ENCODE data around the gene RAPGEF4.
"Not testable (repeated sequence)": the region's sequence is repeated elsewhere in the genome, so short reads cannot be mapped to it uniquely, and the experiment has no call there.

Gene RAPGEF4

DNA sequence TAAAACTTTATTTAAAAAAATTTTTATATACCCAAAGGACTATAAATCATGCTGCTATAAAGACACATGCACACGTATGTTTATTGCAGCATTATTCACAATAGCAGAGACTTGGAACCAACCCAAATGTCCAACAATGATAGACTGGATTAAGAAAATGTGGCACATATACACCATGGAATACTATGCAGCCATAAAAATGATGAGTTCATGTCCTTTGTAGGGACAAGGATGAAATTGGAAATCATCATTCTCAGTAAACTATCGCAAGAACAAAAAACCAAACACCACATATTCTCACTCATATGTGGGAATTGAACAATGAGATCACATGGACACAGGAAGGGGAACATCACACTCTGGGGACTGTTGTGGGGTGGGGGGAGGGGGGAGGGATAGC lies 358.0 kb downstream of the RAPGEF4 start:
- not testable (repeated sequence) for DNase-seq (ENCODE audit: low read depth in 2 of 2)

- no peak for DNase-seq (ENCODE audit: low read depth in 2 of 2)
Observed at GRCh38 chr2:173094731-173095130, 359.1 kb downstream of the RAPGEF4 start.

DNA sequence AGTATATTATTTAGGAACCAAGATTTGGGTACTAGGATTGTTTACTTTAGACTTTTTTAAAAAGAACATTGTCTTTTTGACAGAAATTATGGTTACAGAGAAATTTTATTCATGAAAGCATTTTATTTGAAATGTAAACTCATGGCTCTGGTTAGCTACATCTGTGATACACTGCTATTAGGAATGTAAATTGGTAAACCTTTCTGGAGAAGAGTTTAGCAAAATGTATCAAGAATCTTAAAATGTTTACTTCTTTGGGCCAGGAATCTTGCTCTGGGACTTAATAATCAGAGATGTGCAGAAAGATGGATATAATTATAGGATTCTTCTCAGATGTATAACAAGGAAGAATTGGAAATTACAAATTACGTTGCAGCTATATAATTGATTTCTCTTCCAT lies 359.7 kb downstream of the RAPGEF4 start:
- no peak for DNase-seq (ENCODE audit: low read depth in 2 of 2)

DNA sequence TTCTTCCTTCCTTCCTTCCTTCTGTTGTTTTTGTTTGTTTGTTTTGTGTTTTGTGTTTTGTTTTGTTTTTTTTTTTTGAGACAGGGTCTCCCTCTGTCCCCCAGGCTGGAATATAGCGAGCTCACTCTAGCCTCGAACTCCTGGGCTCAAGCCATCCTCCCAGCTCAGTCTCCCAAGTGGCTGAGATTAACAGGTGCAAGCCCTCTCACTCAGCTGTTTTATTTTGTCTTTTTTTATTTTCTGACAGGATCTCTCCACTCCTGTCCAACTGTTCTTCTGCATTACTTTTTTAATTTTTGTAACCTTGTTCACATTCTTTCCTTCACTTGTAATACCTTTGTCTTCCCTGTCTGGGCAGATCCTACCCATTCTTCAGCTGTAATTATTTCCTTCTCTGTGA lies 363.6 kb downstream of the RAPGEF4 start:
- DNase-seq (ENCODE audit: low read depth in 2 of 2): no peak

DNA sequence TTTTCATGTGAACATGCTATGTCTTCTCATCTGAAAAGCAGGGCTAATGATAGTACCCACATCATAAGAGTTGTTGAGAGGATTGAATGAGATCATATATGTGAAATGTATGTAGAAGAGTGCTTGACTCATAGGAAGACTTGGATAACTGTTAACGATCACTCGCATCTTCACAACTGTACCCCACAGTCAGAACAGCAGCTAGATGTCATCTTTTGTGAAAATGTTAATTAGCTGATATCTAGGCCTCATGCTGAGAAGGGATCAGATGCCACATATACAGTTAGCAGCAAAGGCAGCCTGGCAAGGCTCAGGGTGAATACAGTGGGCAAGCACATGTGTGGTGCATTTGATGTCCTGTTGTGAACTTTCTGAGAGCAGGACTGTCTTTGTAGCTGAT lies 364.2 kb downstream of the RAPGEF4 start:
- no peak for DNase-seq (ENCODE audit: low read depth in 2 of 2)

- no peak for DNase-seq (ENCODE audit: low read depth in 2 of 2)
Observed at GRCh38 chr2:173101687-173102086, 366.0 kb downstream of the RAPGEF4 start.

Measured in activated CD4-positive, alpha-beta T cell treated with anti-CD3 and anti-CD28 coated beads for 24 hours (primary cell).